ENCODE measurements around the gene TEC. TPM values are rescaled to one million over a fixed set of nuclear protein-coding genes. Genes with fewer than 3 reads are reported as not detected.

TEC gene
- total and polyA plus RNA-seq, 3 donors from 2014 or later, result 3.5 to 10.8 (median 9.2) TPM

GRCh38 chr4:48157271-48157670, 112.4 kb downstream of the TEC start:
- TF ChIP-seq POLR2A (IDR thresholded peaks at IDR 0.05), result no peak
- no peak for TF ChIP-seq CTCF (IDR thresholded peaks at IDR 0.05)
- no peak for DNase-seq
- intact Hi-C loops (cut with DNase I; ENCODE audit: low total_unique reads), result no loop called here
- Histone ChIP-seq H3K36me3 (ENCODE audit: low read depth, missing control alignments) (no peaks in the 10 kb centered on the region), H3K27me3 (no peaks in the 10 kb centered on the region), H3K4me1 (no peaks in the 10 kb centered on the region), H3K9me3 (no peaks in the 10 kb centered on the region), H3K27ac (no peak overlapping the region), H3K4me3 (no peak overlapping the region)
- 66 to 92% methylated on average over 3 of the region's 3 CpGs for WGBS, 2 donors

GRCh38 chr4:48156423-48156822, 113.2 kb downstream of the TEC start:
- TF ChIP-seq CTCF (IDR thresholded peaks at IDR 0.05), result no peak
- TF ChIP-seq POLR2A (IDR thresholded peaks at IDR 0.05), result no peak
- intact Hi-C loops (cut with DNase I; ENCODE audit: low total_unique reads), result no loop called here
- WGBS, 2 donors, result 92 to 96% methylated on average over 1 of the region's 1 CpG
- Histone ChIP-seq H3K27ac (no peak overlapping the region), H3K4me3 (no peak overlapping the region), H3K27me3 (no peaks in the 10 kb centered on the region), H3K36me3 (ENCODE audit: low read depth, missing control alignments) (no peaks in the 10 kb centered on the region), H3K4me1 (no peaks in the 10 kb centered on the region), H3K9me3 (no peaks in the 10 kb centered on the region)
- DNase-seq, result no peak

GRCh38 chr4:48153791-48154550, 115.7 kb downstream of the TEC start:
- TF ChIP-seq CTCF (IDR thresholded peaks at IDR 0.05) (no peak), POLR2A (IDR thresholded peaks at IDR 0.05) (no peak)

GRCh38 chr4:48152259-48152658, 117.4 kb downstream of the TEC start:
- Histone ChIP-seq H3K27me3 (no peaks in the 10 kb centered on the region), H3K36me3 (ENCODE audit: low read depth, missing control alignments) (no peaks in the 10 kb centered on the region), H3K4me3 (no peak overlapping the region), H3K27ac (no peak overlapping the region), H3K9me3 (no peaks in the 10 kb centered on the region), H3K4me1 (no peaks in the 10 kb centered on the region)
- 96 to 97% methylated on average over 5 of the region's 5 CpGs for WGBS, 2 donors
- no peak for TF ChIP-seq CTCF (IDR thresholded peaks at IDR 0.05)
- TF ChIP-seq POLR2A (IDR thresholded peaks at IDR 0.05), result no peak
- intact Hi-C loops (cut with DNase I; ENCODE audit: low total_unique reads), result no loop called here
- DNase-seq, result no peak

More at GRCh38 chr4:48153791-48154550, 115.7 kb downstream of the TEC start:
- Histone ChIP-seq H3K27me3 (no peaks in the 10 kb centered on the region), H3K9me3 (no peaks in the 10 kb centered on the region), H3K4me3 (no peak overlapping the region), H3K27ac (no peak overlapping the region), H3K36me3 (ENCODE audit: low read depth, missing control alignments) (no peaks in the 10 kb centered on the region), H3K4me1 (no peaks in the 10 kb centered on the region)
- WGBS, 2 donors, result 73 to 82% methylated on average over 1 of the region's 1 CpG
- intact Hi-C loops (cut with DNase I; ENCODE audit: low total_unique reads), result no loop called here
- no peak for DNase-seq

All from testis (tissue), 3 donors.